Measurements from ENCODE around the gene ANKRD33. TPM values are rescaled to one million over a fixed set of nuclear protein-coding genes. Genes with fewer than 3 reads are reported as not detected.

ANKRD33 gene
- total RNA-seq, 2 donors from 2014 or later = not detected

GRCh38 chr12:51921017-51921725, 33.3 kb downstream of the ANKRD33 start:
- Histone ChIP-seq H3K27me3 (replicated peaks; ENCODE audit: insufficient read depth) (no peaks in the 10 kb centered on the region), H3K36me3 (no peaks in the 10 kb centered on the region), H3K9me3 (no peaks in the 10 kb centered on the region), H3K4me1 (ENCODE audit: control insufficient read depth in 1 of 2, low read depth in 2 of 2) (no peaks in the 10 kb centered on the region), H3K27ac (no peak overlapping the region), H3K4me3 (no peak overlapping the region)
- TF ChIP-seq CTCF (IDR thresholded peaks at IDR 0.05) = no peak
- DNase-seq (ENCODE audit: low spot score) (no peak), ATAC-seq (ENCODE audit: insufficient number of reproducible peaks, low FRiP score, low read depth) (no peak)

GRCh38 chr12:51922146-51922545, 34.2 kb downstream of the ANKRD33 start:
- Histone ChIP-seq H3K27me3 (replicated peaks; ENCODE audit: insufficient read depth) (no peaks in the 10 kb centered on the region), H3K36me3 (no peaks in the 10 kb centered on the region), H3K4me1 (ENCODE audit: control insufficient read depth in 1 of 2, low read depth in 2 of 2) (no peaks in the 10 kb centered on the region), H3K27ac (no peak overlapping the region), H3K4me3 (no peak overlapping the region), H3K9me3 (no peaks in the 10 kb centered on the region)
- ATAC-seq (ENCODE audit: insufficient number of reproducible peaks, low FRiP score, low read depth) = no peak
- no peak for TF ChIP-seq CTCF (IDR thresholded peaks at IDR 0.05)
- no peak for DNase-seq (ENCODE audit: low spot score)

- DNase-seq (ENCODE audit: low spot score) = no peak
These were observed 35.0 kb downstream of the ANKRD33 start for GRCh38 chr12:51922762-51923505.

GRCh38 chr12:51923506-51924365, 35.8 kb downstream of the ANKRD33 start:
- DNase-seq (ENCODE audit: low spot score) (no peak), ATAC-seq (ENCODE audit: insufficient number of reproducible peaks, low FRiP score, low read depth) (no peak)
- no peaks in the 10 kb centered on the region for H3K9me3 ChIP-seq
- H3K27ac ChIP-seq = no peak overlapping the region
- no peaks in the 10 kb centered on the region for H3K27me3 ChIP-seq (replicated peaks; ENCODE audit: insufficient read depth)
- no peaks in the 10 kb centered on the region for H3K4me1 ChIP-seq (ENCODE audit: control insufficient read depth in 1 of 2, low read depth in 2 of 2)
- peak; percentile 73 for TF ChIP-seq CTCF (IDR thresholded peaks at IDR 0.05)
- peak overlapping the region; percentile 8 for H3K4me3 ChIP-seq
- H3K36me3 ChIP-seq = no peaks in the 10 kb centered on the region

More at GRCh38 chr12:51922762-51923505, 35.0 kb downstream of the ANKRD33 start:
- H3K9me3 ChIP-seq = no peaks in the 10 kb centered on the region
- H3K36me3 ChIP-seq = no peaks in the 10 kb centered on the region
- H3K27me3 ChIP-seq (replicated peaks; ENCODE audit: insufficient read depth) = no peaks in the 10 kb centered on the region
- no peaks in the 10 kb centered on the region for H3K4me1 ChIP-seq (ENCODE audit: control insufficient read depth in 1 of 2, low read depth in 2 of 2)
- no peak overlapping the region for H3K27ac ChIP-seq
- peak overlapping the region; percentile 8 for H3K4me3 ChIP-seq
- no peak for ATAC-seq (ENCODE audit: insufficient number of reproducible peaks, low FRiP score, low read depth)
- no peak for TF ChIP-seq CTCF (IDR thresholded peaks at IDR 0.05)

Data from thoracic aorta (tissue), 2 donors.